KMS-11 (cell line): ENCODE data around the gene HCN4.
"Not testable (repeated sequence)": the region's sequence is repeated elsewhere in the genome, so short reads cannot be mapped to it uniquely, and the experiment has no call there.

Experiments
- H2AFZ ChIP-seq: fragments of 200-600 bp; sonication (generic); 2 replicates; pipeline ENCODE4 v1.6.1; 2016; ENCODE audit warnings: antibody characterized with exemption, mixed run types, low read depth
- H3K27ac ChIP-seq: fragments of 200-600 bp; sonication (generic); 2 replicates; pipeline ENCODE4 v1.6.1; 2016; ENCODE audit warnings: mild to moderate bottlenecking, mixed run types
- H3K27me3 ChIP-seq: fragments of 200-600 bp; sonication (generic); 2 replicates; pipeline ENCODE4 v1.6.1; 2017; ENCODE audit warnings: mild to moderate bottlenecking, low read depth, mixed run types, moderate library complexity; ENCODE audit not compliant: insufficient read depth
- H3K36me3 ChIP-seq: fragments of 200-600 bp; sonication (generic); 2 replicates; pipeline ENCODE4 v1.6.1; 2017; ENCODE audit warnings: mild to moderate bottlenecking, mixed run types; ENCODE audit not compliant: insufficient read depth
- H3K4me1 ChIP-seq: fragments of 200-600 bp; sonication (generic); 2 replicates; pipeline ENCODE4 v1.6.1; 2016; ENCODE audit warnings: mild to moderate bottlenecking, low read depth, mixed run types; ENCODE audit not compliant: poor library complexity, severe bottlenecking
- H3K4me2 ChIP-seq: fragments of 200-600 bp; sonication (generic); 2 replicates; pipeline ENCODE4 v1.7.0; 2016; ENCODE audit warnings: mild to moderate bottlenecking, mixed run types
- H3K4me3 ChIP-seq: fragments of 200-600 bp; sonication (generic); IDR thresholded peaks from 2 replicates; pipeline ENCODE4 v1.6.1; 2017; ENCODE audit warnings: low read depth, low read length, mixed read lengths; ENCODE audit not compliant: insufficient read depth
- H3K79me2 ChIP-seq: fragments of 200-600 bp; sonication (generic); 2 replicates; pipeline ENCODE4 v1.6.1; 2016; ENCODE audit warnings: low read depth, mixed run types; ENCODE audit not compliant: insufficient read depth
- H3K9ac ChIP-seq: fragments of 200-600 bp; sonication (generic); 2 replicates; pipeline ENCODE4 v1.6.1; 2016; ENCODE audit warnings: mild to moderate bottlenecking, mixed run types
- H4K20me1 ChIP-seq: fragments of 200-600 bp; sonication (generic); 2 replicates; pipeline ENCODE4 v1.6.1; 2016; ENCODE audit warnings: mild to moderate bottlenecking, mixed run types; ENCODE audit not compliant: insufficient read depth
- TF ChIP-seq, protein P1 (sequence below): fragments of 200-600 bp; sonication (generic); conservative IDR thresholded peaks from 2 replicates; pipeline ENCODE4 v1.6.1; 2017; ENCODE audit warnings: low read depth, mild to moderate bottlenecking, antibody characterized with exemption, low read length, moderate library complexity, mixed read lengths

Gene HCN4

DNA sequence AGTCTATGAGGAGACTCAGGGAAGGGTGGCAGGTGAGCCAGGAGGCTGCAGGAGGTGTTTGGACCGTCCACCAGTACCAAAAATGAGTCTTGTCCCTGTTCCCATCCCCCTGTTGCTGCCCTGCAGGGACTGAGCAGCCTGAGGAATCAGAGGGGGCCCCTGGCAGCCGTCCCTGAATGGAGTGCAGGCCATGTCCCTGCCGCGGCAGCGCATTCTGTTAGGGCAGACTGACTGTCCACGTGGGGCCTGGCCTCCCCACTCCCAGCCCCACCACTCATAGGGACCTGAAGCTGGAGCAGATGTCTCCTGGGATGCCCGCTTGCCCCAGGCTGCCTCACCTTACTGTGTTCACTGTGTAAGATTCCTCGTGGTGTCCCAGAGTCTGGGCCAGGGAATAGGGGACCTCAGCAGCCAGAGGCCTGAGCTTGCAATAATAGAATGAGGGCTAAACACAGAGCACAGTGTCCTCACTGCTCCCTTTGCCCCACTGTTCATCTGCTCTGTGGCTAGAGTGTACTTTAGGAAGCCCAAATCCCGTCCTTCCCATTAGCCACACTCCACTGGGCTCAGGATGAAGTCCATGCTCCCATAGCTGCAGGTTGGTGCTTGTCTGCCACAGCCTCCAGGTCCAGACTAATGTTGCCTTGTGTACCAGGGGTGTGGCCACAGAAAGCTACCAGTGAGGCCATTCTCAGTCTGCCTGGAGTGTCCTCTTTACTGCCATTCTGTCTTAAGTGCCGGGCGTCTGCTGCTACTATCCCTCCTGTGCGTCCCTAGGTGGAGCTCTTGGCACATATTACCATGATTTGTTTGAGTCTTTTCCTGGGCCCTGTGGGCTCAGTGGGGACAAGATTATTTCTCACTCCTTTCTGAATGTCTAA lies 63.2 kb downstream of the HCN4 start:
- TF ChIP-seq, protein P1, sequence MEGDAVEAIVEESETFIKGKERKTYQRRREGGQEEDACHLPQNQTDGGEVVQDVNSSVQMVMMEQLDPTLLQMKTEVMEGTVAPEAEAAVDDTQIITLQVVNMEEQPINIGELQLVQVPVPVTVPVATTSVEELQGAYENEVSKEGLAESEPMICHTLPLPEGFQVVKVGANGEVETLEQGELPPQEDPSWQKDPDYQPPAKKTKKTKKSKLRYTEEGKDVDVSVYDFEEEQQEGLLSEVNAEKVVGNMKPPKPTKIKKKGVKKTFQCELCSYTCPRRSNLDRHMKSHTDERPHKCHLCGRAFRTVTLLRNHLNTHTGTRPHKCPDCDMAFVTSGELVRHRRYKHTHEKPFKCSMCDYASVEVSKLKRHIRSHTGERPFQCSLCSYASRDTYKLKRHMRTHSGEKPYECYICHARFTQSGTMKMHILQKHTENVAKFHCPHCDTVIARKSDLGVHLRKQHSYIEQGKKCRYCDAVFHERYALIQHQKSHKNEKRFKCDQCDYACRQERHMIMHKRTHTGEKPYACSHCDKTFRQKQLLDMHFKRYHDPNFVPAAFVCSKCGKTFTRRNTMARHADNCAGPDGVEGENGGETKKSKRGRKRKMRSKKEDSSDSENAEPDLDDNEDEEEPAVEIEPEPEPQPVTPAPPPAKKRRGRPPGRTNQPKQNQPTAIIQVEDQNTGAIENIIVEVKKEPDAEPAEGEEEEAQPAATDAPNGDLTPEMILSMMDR: peak; percentile 72
- Histone ChIP-seq H3K79me2 (no peaks in the 10 kb centered on the region), H3K4me2 (no peak overlapping the region), H3K27me3 (no peaks in the 10 kb centered on the region), H3K27ac (no peak overlapping the region), H3K36me3 (no peaks in the 10 kb centered on the region), H3K4me3 (no peak overlapping the region), H3K4me1 (no peaks in the 10 kb centered on the region), H4K20me1 (no peaks in the 10 kb centered on the region), H3K9ac (no peak overlapping the region), H2AFZ (no peak overlapping the region)

DNA sequence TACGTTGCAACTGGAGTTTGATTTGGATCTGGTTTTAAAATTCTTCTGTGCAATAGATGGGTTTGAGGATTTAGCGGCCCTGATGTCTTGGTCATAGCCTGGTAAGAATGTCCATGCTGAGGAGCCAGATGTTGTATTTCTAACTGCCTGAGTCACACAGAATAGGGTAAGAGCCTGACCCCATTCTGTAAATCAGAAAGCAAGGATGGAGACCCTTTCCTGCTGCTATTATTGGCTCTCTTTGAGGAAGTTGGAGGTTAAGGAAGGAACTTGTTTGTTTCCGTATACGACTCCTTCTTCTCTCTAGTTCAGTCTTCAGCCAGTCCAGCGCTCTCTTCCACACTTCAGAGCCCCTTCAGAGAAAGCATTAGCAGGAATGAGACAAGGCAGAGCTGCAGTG lies 65.1 kb downstream of the HCN4 start:
- H3K27me3 ChIP-seq: no peaks in the 10 kb centered on the region
- no peak overlapping the region for H3K4me2 ChIP-seq
- TF ChIP-seq, protein P1: no peak
- no peaks in the 10 kb centered on the region for H3K36me3 ChIP-seq
- no peak overlapping the region for H3K27ac ChIP-seq
- no peaks in the 10 kb centered on the region for H3K79me2 ChIP-seq
- no peak overlapping the region for H3K4me3 ChIP-seq
- no peaks in the 10 kb centered on the region for H3K4me1 ChIP-seq
- no peak overlapping the region for H2AFZ ChIP-seq
- no peak overlapping the region for H3K9ac ChIP-seq
- no peaks in the 10 kb centered on the region for H4K20me1 ChIP-seq

DNA sequence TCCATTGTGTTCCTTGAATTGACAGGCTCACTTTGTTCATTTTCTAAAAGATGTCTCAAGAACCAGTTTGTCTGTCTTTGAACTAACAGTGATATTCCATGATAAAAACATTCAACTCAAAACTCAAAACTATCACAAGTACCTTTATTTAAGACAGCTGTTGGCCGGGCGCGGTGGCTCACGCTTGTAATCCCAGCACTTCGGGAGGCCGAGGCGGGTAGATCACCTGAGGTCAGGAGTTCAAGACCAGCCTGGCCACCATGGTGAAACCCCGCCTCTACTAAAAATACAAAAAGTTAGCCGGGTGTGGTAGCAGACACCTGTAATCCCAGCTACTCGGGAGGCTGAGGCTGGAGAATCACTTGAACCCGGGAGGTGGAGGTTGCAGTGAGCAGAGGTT lies 68.5 kb downstream of the HCN4 start:
- not testable (repeated sequence) for H3K36me3 ChIP-seq, H3K4me1 ChIP-seq, H3K79me2 ChIP-seq, H3K27me3 ChIP-seq, H3K4me3 ChIP-seq, H2AFZ ChIP-seq, H3K9ac ChIP-seq, H3K4me2 ChIP-seq, H3K27ac ChIP-seq, H4K20me1 ChIP-seq

DNA sequence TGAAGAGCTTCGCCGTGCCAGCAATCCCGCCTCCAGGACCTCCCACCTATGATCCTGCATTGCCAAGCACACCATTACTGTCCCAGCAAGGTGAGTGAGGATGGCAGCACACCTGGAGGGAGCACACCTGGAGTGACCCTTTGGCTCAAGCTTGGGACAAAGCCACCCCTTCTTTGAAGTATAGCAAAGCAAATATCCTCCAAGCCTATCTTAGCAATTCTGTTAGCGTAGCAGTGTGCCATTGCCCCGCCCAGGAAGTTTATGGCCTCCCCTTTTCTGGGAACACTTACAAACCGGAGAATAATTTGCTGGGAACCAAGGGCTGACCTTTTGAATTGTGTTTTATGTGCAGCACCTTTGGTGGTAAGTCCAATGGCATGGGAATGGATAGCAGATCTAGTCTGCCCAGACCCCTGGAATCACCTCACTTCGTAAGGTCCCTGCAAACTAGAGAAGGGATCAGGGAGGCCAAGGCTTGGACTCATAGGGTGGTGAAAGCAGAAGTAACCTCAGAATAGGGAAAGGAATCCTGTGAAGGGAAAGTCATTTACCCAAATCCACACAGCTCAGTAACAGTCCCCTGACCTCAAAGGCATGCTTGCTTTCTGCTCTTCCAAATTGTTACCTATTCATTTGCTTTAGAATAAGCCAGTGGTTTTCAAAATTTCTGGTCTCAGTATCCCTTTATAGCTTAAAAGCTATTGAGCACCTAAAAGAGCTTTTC lies 70.1 kb downstream of the HCN4 start:
- Histone ChIP-seq H3K4me1 (no peaks in the 10 kb centered on the region), H3K4me3 (no peak overlapping the region), H3K27me3 (no peaks in the 10 kb centered on the region), H3K79me2 (no peaks in the 10 kb centered on the region), H3K9ac (no peak overlapping the region), H2AFZ (no peak overlapping the region), H3K36me3 (no peaks in the 10 kb centered on the region), H3K4me2 (no peak overlapping the region), H4K20me1 (no peaks in the 10 kb centered on the region), H3K27ac (no peak overlapping the region)
- TF ChIP-seq, protein P1: no peak
